K562 (cell line): ENCODE measurements around the gene SLC38A8. TPM values are rescaled to one million over a fixed set of nuclear protein-coding genes. Genes with fewer than 3 reads are reported as not detected.
A peak's percentile ranks its signal among the peaks of the same experiment; 100 is the strongest.

Experiments
- BHLHE40 ChIP-seq: IDR thresholded peaks from 2 replicates; pipeline ENCODE4 v1.6.1; 2011; ENCODE audit warnings: low read length, improper control_type of control experiment
- FOXM1 ChIP-seq, 2 experiments: fragments of 450-650 bp in 1 of 2; sonication (generic) in 1 of 2; formaldehyde crosslinking in 1 of 2; IDR thresholded peaks; 2 replicates each; pipeline versions ENCODE4 v1.6.1 to v1.9.0; 2017 to 2022; ENCODE audit warnings: low read depth in 2 of 2, mild to moderate bottlenecking in 2 of 2, missing genetic modification reagents in 1 of 2, moderate library complexity in 1 of 2
- MAFK ChIP-seq: IDR thresholded peaks from 2 replicates; pipeline ENCODE4 v1.6.1; 2011; ENCODE audit warnings: low read length, improper control_type of control experiment
- MAZ ChIP-seq, 2 experiments: fragments of 450-650 bp in 1 of 2; sonication (generic) in 1 of 2; formaldehyde crosslinking; IDR thresholded peaks in 1 of 2; conservative IDR thresholded peaks in 1 of 2; 2 replicates each; pipeline versions ENCODE4 v1.4.0 to v1.5.0; 2020; ENCODE audit warnings: mild to moderate bottlenecking in 1 of 2, missing genetic modification reagents in 1 of 2
- PML ChIP-seq: IDR thresholded peaks from 2 replicates; pipeline ENCODE4 v1.6.1; 2012; ENCODE audit warnings: low read length, inconsistent platforms
- RAD51 ChIP-seq: fragments of 450-650 bp; IDR thresholded peaks from 2 replicates; pipeline ENCODE4 v1.7.1; 2016; ENCODE audit warnings: low read depth, mild to moderate bottlenecking, borderline replicate concordance
- SMARCE1 ChIP-seq: fragments of 450-650 bp; IDR thresholded peaks from 2 replicates; pipeline ENCODE4 v1.7.1; 2016; ENCODE audit warnings: mild to moderate bottlenecking
- SP1 ChIP-seq: sonication (generic); formaldehyde crosslinking; IDR thresholded peaks from 2 replicates; pipeline ENCODE4 v1.8.1; 2022; ENCODE audit warnings: mild to moderate bottlenecking, missing genetic modification reagents
- TAL1 ChIP-seq: fragments of 450-650 bp; IDR thresholded peaks from 2 replicates; pipeline ENCODE4 v1.6.1; 2016; ENCODE audit warnings: mild to moderate bottlenecking
- ZNF124 ChIP-seq: sonication (generic); formaldehyde crosslinking; IDR thresholded peaks from 2 replicates; pipeline ENCODE4 v1.8.1; 2022; ENCODE audit warnings: missing genetic modification reagents
- ZNF311 ChIP-seq: fragments of 250-450 bp; sonication (Bioruptor Pico); IDR thresholded peaks from 2 replicates; pipeline ENCODE4 v1.4.0; 2020; ENCODE audit warnings: mild to moderate bottlenecking, moderate library complexity
- ZNF41 ChIP-seq: fragments of 250-450 bp; sonication (Bioruptor Pico); conservative IDR thresholded peaks from 2 replicates; pipeline ENCODE4 v1.4.0; 2020; ENCODE audit warnings: mild to moderate bottlenecking
- ZNF431 ChIP-seq: sonication (generic); formaldehyde crosslinking; IDR thresholded peaks from 2 replicates; pipeline ENCODE4 v1.8.0; 2022; ENCODE audit warnings: mild to moderate bottlenecking, missing genetic modification reagents
- ZNF717 ChIP-seq: fragments of 250-450 bp; sonication (Bioruptor Pico); IDR thresholded peaks from 2 replicates; pipeline ENCODE4 v1.5.0; 2021
- ZNF75A ChIP-seq: fragments of 450-650 bp; formaldehyde crosslinking; IDR thresholded peaks from 2 replicates; pipeline ENCODE4 v1.4.0; 2020; ENCODE audit warnings: mild to moderate bottlenecking
- polyA plus RNA-seq, 8 experiments: library from polyadenylated mRNA; depleted of rRNA in 4 of 8; stranded (reverse) in 5 of 8; unstranded in 3 of 8; fragments of >200 nt; fragmentation: Nextera tagmentation in 2 of 8; fragmentation: Illumina TruSeq in 1 of 8; extraction: Ambion mirVana in 2 of 8; extraction: Trizol in 1 of 8; gene quantifications; 2 replicates each; pipeline versions ENCODE4 v1.2.1 to v1.2.3, GENCODE V29; 2011 to 2014; ENCODE audit warnings: inconsistent platforms in 1 of 8, missing spikeins in 1 of 8
- total RNA-seq, 7 experiments: library from RNA; depleted of rRNA in 6 of 7; stranded (reverse); fragments of >200 nt in 6 of 7; fragmentation: Illumina TruSeq in 2 of 7; extraction: Trizol in 2 of 7; gene quantifications; 2 replicates each; pipeline versions ENCODE4 v1.2.1 to v1.2.3, GENCODE V29; 2011 to 2021; ENCODE audit warnings: low replicate concordance in 1 of 7
- TF ChIP-seq, protein P1 (sequence below), 3 experiments: IDR thresholded peaks in 2 of 3; conservative IDR thresholded peaks in 1 of 3; 2 replicates each; pipeline ENCODE4 v1.5.1; 2011 to 2012; ENCODE audit warnings: low read length in 3 of 3, mild to moderate bottlenecking in 3 of 3, control low read depth in 2 of 3, improper control_type of control experiment in 1 of 3, inconsistent platforms in 1 of 3, low read depth in 1 of 3, mixed read lengths in 1 of 3, moderate library complexity in 1 of 3; ENCODE audit not compliant: insufficient read depth in 2 of 3
- TF ChIP-seq, protein P2 (sequence below): conservative IDR thresholded peaks from 2 replicates; pipeline ENCODE4 v1.6.1; 2011; ENCODE audit warnings: low read depth, mild to moderate bottlenecking, low read length; ENCODE audit not compliant: control insufficient read depth
- TF ChIP-seq, protein P3 (sequence below): fragments of 450-650 bp; IDR thresholded peaks from 2 replicates; pipeline ENCODE4 v1.6.1; 2016

The SLC38A8 gene
- total and polyA plus RNA-seq, 9 of the 15 experiments (the other 6 are each of a cell fraction or from before 2014, with no cell fraction given): 0.28 TPM; not detected in 8

DNA sequence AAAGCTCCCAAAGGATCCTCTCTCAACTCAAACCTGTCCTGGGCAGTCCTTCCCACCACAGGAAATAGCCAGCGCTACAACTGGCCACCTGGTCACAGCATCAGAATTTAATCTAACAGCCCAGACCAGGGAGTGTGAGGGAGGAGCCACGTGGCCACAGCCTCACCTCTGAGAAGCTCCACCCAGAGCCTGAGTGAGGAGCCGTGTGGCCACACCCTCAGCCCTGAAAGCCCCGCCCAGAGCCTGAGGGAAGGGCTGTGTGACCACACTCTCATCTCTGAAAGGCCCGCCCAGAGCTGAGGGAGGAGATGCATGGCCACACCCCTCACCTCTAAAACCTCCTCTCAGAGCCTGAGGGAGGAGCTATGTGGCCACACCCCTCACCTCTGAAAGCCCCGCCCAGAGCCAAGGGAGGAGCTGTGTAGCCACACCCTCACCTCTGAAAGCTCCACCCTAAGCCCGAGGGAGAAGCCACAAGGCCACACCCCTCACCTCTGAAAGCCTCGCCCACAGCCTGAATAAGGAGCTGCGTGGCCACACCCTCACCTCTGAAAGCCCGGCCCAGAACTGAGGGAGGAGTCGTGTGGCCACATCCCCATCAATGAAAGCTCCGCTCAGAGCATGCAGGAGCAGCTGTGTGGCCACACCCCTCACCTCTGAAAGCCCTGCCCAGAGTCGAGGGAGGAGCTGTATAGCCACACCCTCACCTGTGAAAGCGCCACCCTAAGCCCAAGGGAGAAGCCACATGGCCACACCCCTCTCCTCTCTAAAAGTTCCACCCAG, 28.6 kb downstream of the SLC38A8 start (continued):
- TF ChIP-seq, protein P1, sequence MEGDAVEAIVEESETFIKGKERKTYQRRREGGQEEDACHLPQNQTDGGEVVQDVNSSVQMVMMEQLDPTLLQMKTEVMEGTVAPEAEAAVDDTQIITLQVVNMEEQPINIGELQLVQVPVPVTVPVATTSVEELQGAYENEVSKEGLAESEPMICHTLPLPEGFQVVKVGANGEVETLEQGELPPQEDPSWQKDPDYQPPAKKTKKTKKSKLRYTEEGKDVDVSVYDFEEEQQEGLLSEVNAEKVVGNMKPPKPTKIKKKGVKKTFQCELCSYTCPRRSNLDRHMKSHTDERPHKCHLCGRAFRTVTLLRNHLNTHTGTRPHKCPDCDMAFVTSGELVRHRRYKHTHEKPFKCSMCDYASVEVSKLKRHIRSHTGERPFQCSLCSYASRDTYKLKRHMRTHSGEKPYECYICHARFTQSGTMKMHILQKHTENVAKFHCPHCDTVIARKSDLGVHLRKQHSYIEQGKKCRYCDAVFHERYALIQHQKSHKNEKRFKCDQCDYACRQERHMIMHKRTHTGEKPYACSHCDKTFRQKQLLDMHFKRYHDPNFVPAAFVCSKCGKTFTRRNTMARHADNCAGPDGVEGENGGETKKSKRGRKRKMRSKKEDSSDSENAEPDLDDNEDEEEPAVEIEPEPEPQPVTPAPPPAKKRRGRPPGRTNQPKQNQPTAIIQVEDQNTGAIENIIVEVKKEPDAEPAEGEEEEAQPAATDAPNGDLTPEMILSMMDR (IDR thresholded peaks at IDR 0.05 in 2 of 3, conservative IDR thresholded peaks at IDR 0.05 in 1 of 3; ENCODE audit: insufficient read depth in 2 of 3, low read depth in 1 of 3, low read length in 3 of 3): no peak; a peak in 1 of 6 replicates
- no peak for TF ChIP-seq ZNF431 (CRISPR knock-in tag)
- TF ChIP-seq, protein P2, sequence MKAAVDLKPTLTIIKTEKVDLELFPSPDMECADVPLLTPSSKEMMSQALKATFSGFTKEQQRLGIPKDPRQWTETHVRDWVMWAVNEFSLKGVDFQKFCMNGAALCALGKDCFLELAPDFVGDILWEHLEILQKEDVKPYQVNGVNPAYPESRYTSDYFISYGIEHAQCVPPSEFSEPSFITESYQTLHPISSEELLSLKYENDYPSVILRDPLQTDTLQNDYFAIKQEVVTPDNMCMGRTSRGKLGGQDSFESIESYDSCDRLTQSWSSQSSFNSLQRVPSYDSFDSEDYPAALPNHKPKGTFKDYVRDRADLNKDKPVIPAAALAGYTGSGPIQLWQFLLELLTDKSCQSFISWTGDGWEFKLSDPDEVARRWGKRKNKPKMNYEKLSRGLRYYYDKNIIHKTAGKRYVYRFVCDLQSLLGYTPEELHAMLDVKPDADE: 0 out of 2 replicates have a peak, but pooled peaks have one; percentile 26
- TF ChIP-seq, protein P3, sequence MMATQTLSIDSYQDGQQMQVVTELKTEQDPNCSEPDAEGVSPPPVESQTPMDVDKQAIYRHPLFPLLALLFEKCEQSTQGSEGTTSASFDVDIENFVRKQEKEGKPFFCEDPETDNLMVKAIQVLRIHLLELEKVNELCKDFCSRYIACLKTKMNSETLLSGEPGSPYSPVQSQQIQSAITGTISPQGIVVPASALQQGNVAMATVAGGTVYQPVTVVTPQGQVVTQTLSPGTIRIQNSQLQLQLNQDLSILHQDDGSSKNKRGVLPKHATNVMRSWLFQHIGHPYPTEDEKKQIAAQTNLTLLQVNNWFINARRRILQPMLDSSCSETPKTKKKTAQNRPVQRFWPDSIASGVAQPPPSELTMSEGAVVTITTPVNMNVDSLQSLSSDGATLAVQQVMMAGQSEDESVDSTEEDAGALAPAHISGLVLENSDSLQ: peak; percentile 68
- TF ChIP-seq MAFK: no peak
- TF ChIP-seq SMARCE1: peak; percentile 51; the same call in 1 of the 2 replicates
- TF ChIP-seq MAZ (CRISPR knock-in tag; conservative IDR thresholded peaks at IDR 0.05 in 1 of 2, IDR thresholded peaks at IDR 0.05 in 1 of 2): peak in 1 of 2 experiments; percentile 77; a peak in 2 of 4 replicates
- TF ChIP-seq FOXM1 (IDR thresholded peaks at IDR 0.05; ENCODE audit: low read depth): 0 out of 2 replicates have a peak, but pooled peaks have one; percentile 10
- no peak for TF ChIP-seq FOXM1 (CRISPR knock-in tag; IDR thresholded peaks at IDR 0.05; ENCODE audit: low read depth)
- TF ChIP-seq PML: peak; percentile 52; the same call in 1 of the 2 replicates
- TF ChIP-seq BHLHE40: peak; percentile 44; the same call in 1 of the 2 replicates
- no peak for TF ChIP-seq ZNF717 (CRISPR knock-in tag)
- no peak for TF ChIP-seq ZNF311
- TF ChIP-seq ZNF75A (CRISPR knock-in tag): no peak
- peak; percentile 93 for TF ChIP-seq RAD51
- no peak for TF ChIP-seq ZNF41 (CRISPR knock-in tag)
- peak; percentile 69; the same call in 1 of the 2 replicates for TF ChIP-seq TAL1
- TF ChIP-seq SP1 (CRISPR knock-in tag): peak; percentile 92
- no peak for TF ChIP-seq ZNF124 (CRISPR knock-in tag)
